IMR-90 (cell line): ENCODE results near the gene SINHCAF. TPM values are rescaled to one million over a fixed set of nuclear protein-coding genes. Genes with fewer than 3 reads are reported as not detected.

ENCODE experiments used
- ATAC-seq: fragments of 200-7000 bp; cut with Tn5 transposase; 2 replicates; pipeline ENCODE4 v1.9.1; 2020; ENCODE audit warnings: low read depth, mild to moderate bottlenecking, moderate library complexity
- BruUV-seq: library from RNA; stranded (reverse); fragments of 400-500 nt; replicated peaks from 2 replicates; lab custom pipeline; 2021; lab: Mats Ljungman, UMichigan
- CTCF ChIA-PET: fragments of 300-600 bp; formaldehyde crosslinking; extraction: SDS; loops from one replicate; lab custom pipeline; 2021; ENCODE audit warnings: antibody characterized with exemption; lab: Yijun Ruan, JAX
- POLR2A ChIA-PET: fragments of 300-600 bp; sonication (Branson Sonifier 250); formaldehyde crosslinking; loops from one replicate; lab custom pipeline; 2022; ENCODE audit warnings: antibody characterized with exemption; ENCODE audit not compliant: unreplicated experiment; lab: Charles Lee
- DNase-seq: peaks from one replicate; pipeline ENCODE4 v3.0.0; 2013
- H2AFZ ChIP-seq: replicated peaks from 2 replicates; pipeline ENCODE3; 2013; ENCODE audit warnings: low read length, mild to moderate bottlenecking; ENCODE audit not compliant: poor library complexity
- H2AK5ac ChIP-seq: 2 replicates; pipeline ENCODE4 v1.6.1; 2013; ENCODE audit warnings: low read depth, low read length, inconsistent platforms
- H2AK9ac ChIP-seq: replicated peaks from 2 replicates; pipeline ENCODE3; 2013; ENCODE audit warnings: mild to moderate bottlenecking, low read depth, low read length, moderate library complexity; ENCODE audit not compliant: poor library complexity
- H2BK120ac ChIP-seq: 2 replicates; pipeline ENCODE4 v1.6.1; 2013; ENCODE audit warnings: low read depth, low read length, inconsistent platforms
- H2BK15ac ChIP-seq: 3 replicates; pipeline ENCODE4 v1.6.1; 2013; ENCODE audit warnings: low read depth, low read length, inconsistent platforms
- H2BK20ac ChIP-seq: 2 replicates; pipeline ENCODE4 v1.6.1; 2013; ENCODE audit warnings: low read depth, mild to moderate bottlenecking, inconsistent platforms, low read length, moderate library complexity
- H2BK5ac ChIP-seq: 2 replicates; pipeline ENCODE4 v1.6.1; 2013; ENCODE audit warnings: mild to moderate bottlenecking, low read depth, low read length, inconsistent platforms; ENCODE audit not compliant: poor library complexity, severe bottlenecking
- H3K14ac ChIP-seq: replicated peaks from 2 replicates; pipeline ENCODE4 v1.6.1; 2013; ENCODE audit warnings: low read depth, low read length, inconsistent platforms
- H3K18ac ChIP-seq: 2 replicates; pipeline ENCODE4 v1.6.1; 2013; ENCODE audit warnings: low read depth, low read length, control low read depth
- H3K23ac ChIP-seq: 2 replicates; pipeline ENCODE4 v1.6.1; 2013; ENCODE audit warnings: low read depth, low read length, inconsistent platforms
- H3K27ac ChIP-seq: 2 replicates; pipeline ENCODE4 v1.5.1; 2013; ENCODE audit warnings: mild to moderate bottlenecking, control low read depth, low read length; ENCODE audit not compliant: insufficient read depth
- H3K27me3 ChIP-seq: 2 replicates; pipeline ENCODE4 v1.6.1; 2013; ENCODE audit warnings: low read length; ENCODE audit not compliant: control insufficient read depth, insufficient read depth
- H3K36me3 ChIP-seq: 2 replicates; pipeline ENCODE4 v1.6.1; 2013; ENCODE audit warnings: low read length, mixed read lengths; ENCODE audit not compliant: control insufficient read depth, insufficient read depth
- H3K4ac ChIP-seq: 2 replicates; pipeline ENCODE4 v1.6.1; 2013; ENCODE audit warnings: low read depth, low read length, inconsistent platforms
- H3K4me1 ChIP-seq: 2 replicates; pipeline ENCODE4 v1.6.1; 2013; ENCODE audit warnings: low read length, mixed read lengths; ENCODE audit not compliant: control insufficient read depth, insufficient read depth
- H3K4me2 ChIP-seq: 2 replicates; pipeline ENCODE4 v1.6.1; 2013; ENCODE audit warnings: low read depth, mild to moderate bottlenecking, control low read depth, low read length, moderate library complexity
- H3K4me3 ChIP-seq: 2 replicates; pipeline ENCODE4 v1.5.1; 2013; ENCODE audit warnings: low read depth, mild to moderate bottlenecking, control low read depth, low read length, moderate library complexity; ENCODE audit not compliant: insufficient read depth
- H3K56ac ChIP-seq: 2 replicates; pipeline ENCODE4 v1.6.1; 2013; ENCODE audit warnings: low read length, inconsistent platforms; ENCODE audit not compliant: insufficient read depth; ENCODE audit errors: extremely low read depth
- H3K79me1 ChIP-seq, 2 experiments: 2 replicates each; pipeline ENCODE4 v1.6.1; 2013; ENCODE audit warnings: low read length in 2 of 2, inconsistent platforms in 1 of 2, low read depth in 1 of 2
- H3K9ac ChIP-seq: 2 replicates; pipeline ENCODE4 v1.6.1; 2013; ENCODE audit warnings: low read depth, low read length, control low read depth
- H3K9me1 ChIP-seq: 2 replicates; pipeline ENCODE4 v1.6.1; 2013; ENCODE audit warnings: low read length, inconsistent platforms; ENCODE audit not compliant: insufficient read depth
- H3K9me3 ChIP-seq: 2 replicates; pipeline ENCODE4 v1.6.1; 2013; ENCODE audit warnings: low read length; ENCODE audit not compliant: control insufficient read depth, insufficient read depth
- H4K20me1 ChIP-seq: 2 replicates; pipeline ENCODE4 v1.6.1; 2013; ENCODE audit warnings: low read length, inconsistent platforms; ENCODE audit not compliant: insufficient read depth
- H4K5ac ChIP-seq: 2 replicates; pipeline ENCODE4 v1.6.1; 2013; ENCODE audit warnings: mild to moderate bottlenecking, low read depth, low read length, control low read depth
- H4K8ac ChIP-seq, 2 experiments: 2 replicates each; pipeline ENCODE4 v1.6.1; 2013; ENCODE audit warnings: low read depth in 2 of 2, low read length in 2 of 2, control low read depth in 1 of 2, inconsistent platforms in 1 of 2
- H4K91ac ChIP-seq: 2 replicates; pipeline ENCODE4 v1.6.1; 2013; ENCODE audit warnings: low read depth, low read length, inconsistent platforms; ENCODE audit not compliant: insufficient read depth
- BHLHE40 ChIP-seq: fragments of 150-350 bp; IDR thresholded peaks from 2 replicates; pipeline ENCODE4 v1.6.1; 2016; ENCODE audit warnings: mild to moderate bottlenecking, low read depth, low read length
- ELK1 ChIP-seq: fragments of 150-350 bp; IDR thresholded peaks from 2 replicates; pipeline ENCODE4 v1.6.1; 2016; ENCODE audit warnings: low read depth, mild to moderate bottlenecking, low read length, moderate library complexity, borderline replicate concordance
- WGBS, 2 experiments: methylation state at CpG; one replicate each; pipeline versions ENCODE4 v1.1.5 to v1.1.7; 2013; ENCODE audit warnings: missing lambda C conversion rate in 2 of 2; ENCODE audit not compliant: insufficient read length in 1 of 2; ENCODE audit errors: extremely low coverage in 2 of 2; 5-methylcytosine and 5-hydroxymethylcytosine counted together
- dilution Hi-C: fragments of 300-500 bp; cut with HindIII; formaldehyde crosslinking; loops from one replicate; pipeline ENCODE4 v1.14.3; 2018; ENCODE audit warnings: low sequenced_read_pairs; ENCODE audit not compliant: unreplicated experiment
- in situ Hi-C: fragments of 300-500 bp; cut with MboI; formaldehyde crosslinking; loops from 3 replicates; pipeline ENCODE4 v1.14.3; 2019; ENCODE audit warnings: low sequenced_read_pairs, inconsistent platforms, mixed read lengths
- intact Hi-C: fragments of 100-400 bp; cut with micrococcal nuclease; formaldehyde crosslinking; loops from 2 replicates; pipeline ENCODE4 v1.10.0; 2022
- polyA plus RNA-seq, 3 experiments: library from polyadenylated mRNA; depleted of rRNA; stranded (reverse); fragments of >200 nt; gene quantifications; 2 replicates each; pipeline ENCODE4 v1.2.3, GENCODE V29; 2012; ENCODE audit warnings: low replicate concordance in 1 of 3
- total RNA-seq: library from RNA; depleted of rRNA; stranded (reverse); fragments of >200 nt; gene quantifications from 2 replicates; pipeline ENCODE4 v1.2.3, GENCODE V29; 2012

Gene SINHCAF
- total and polyA plus RNA-seq, 2 of the 4 experiments (the other 2 are of a cell fraction), result 21.6 to 30.8 TPM

- POLR2A ChIA-PET, result no interaction called here
- no peak overlapping the region for H2AK5ac ChIP-seq
- in situ Hi-C loops (no loop called here), dilution Hi-C loops (no loop called here), intact Hi-C loops (no loop called here)
- no peak overlapping the region for H3K18ac ChIP-seq
- no peak overlapping the region for H4K91ac ChIP-seq
- H2BK5ac ChIP-seq, result no peak overlapping the region
- H3K27me3 ChIP-seq, result peaks cover 1% of the 10 kb centered on the region; the same call in 1 of the 2 replicates
- H3K4me2 ChIP-seq, result no peak overlapping the region
- no peak overlapping the region for H3K4me3 ChIP-seq
- DNase-seq (no peak), ATAC-seq (no peak)
- no CpG with 5 or more reads among the region's 4 CpGs for WGBS, 2 experiments
- H3K36me3 ChIP-seq, result no peaks in the 10 kb centered on the region
- no peak overlapping the region for H3K56ac ChIP-seq
- no peaks in the 10 kb centered on the region for H3K9me3 ChIP-seq
- H3K79me1 ChIP-seq, result no peaks in the 10 kb centered on the region
- no peak overlapping the region for H3K27ac ChIP-seq
- no peaks in the 10 kb centered on the region for H3K4me1 ChIP-seq
- no peak overlapping the region for H4K5ac ChIP-seq
- H2BK20ac ChIP-seq, result no peak overlapping the region
- no peak overlapping the region for H2AFZ ChIP-seq
- CTCF ChIA-PET, result no interaction called here
- no peak overlapping the region for H2AK9ac ChIP-seq
- H4K20me1 ChIP-seq, result no peaks in the 10 kb centered on the region
- H3K14ac ChIP-seq, result no peak overlapping the region
- H2BK120ac ChIP-seq, result no peak overlapping the region
- H3K4ac ChIP-seq, result no peak overlapping the region
- no peak overlapping the region for H3K23ac ChIP-seq
- no peak for TF ChIP-seq ELK1
- TF ChIP-seq BHLHE40, result no peak
- H2BK15ac ChIP-seq, result no peak overlapping the region
- BruUV-seq, result no TSS peak
- H3K9ac ChIP-seq, result no peak overlapping the region
- no peaks in the 10 kb centered on the region for H3K9me1 ChIP-seq
- H4K8ac ChIP-seq, result no peak overlapping the region
Measured at GRCh38 chr12:31337952-31338351, 12.0 kb upstream of the SINHCAF start.
